Measurements from ENCODE around the gene NCKAP1. TPM values are rescaled to one million over a fixed set of nuclear protein-coding genes. Genes with fewer than 3 reads are reported as not detected.

NCKAP1 gene
- total and polyA plus RNA-seq, 4 donors = 16.1 to 64.2 (median 24.4) TPM

DNA sequence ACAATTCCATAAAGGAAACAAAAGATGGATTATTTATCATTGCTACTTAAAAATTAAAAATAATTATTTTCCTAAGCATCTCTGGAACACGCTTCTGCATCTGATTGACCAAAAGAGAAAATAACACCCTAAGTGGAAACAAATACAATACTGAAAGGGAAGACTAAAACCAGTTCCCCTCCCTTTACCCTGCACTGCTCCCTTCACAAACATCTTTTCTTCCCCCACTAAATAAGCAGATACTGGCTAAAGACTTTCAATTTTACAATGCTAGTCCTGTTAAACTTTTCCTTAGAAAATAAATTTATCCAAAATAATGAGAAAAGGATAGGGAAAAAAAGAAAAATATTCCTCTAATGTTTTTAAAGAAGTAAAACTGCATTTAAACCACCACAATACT is 4.3 kb downstream of the NCKAP1 start:
- 79% methylated on average over 1 of the region's 1 CpG for WGBS
- no peak for TF ChIP-seq FOXA2 (IDR thresholded peaks at IDR 0.05)
- no peak for TF ChIP-seq TAF1 (conservative IDR thresholded peaks at IDR 0.05)
- TF ChIP-seq, protein P1, sequence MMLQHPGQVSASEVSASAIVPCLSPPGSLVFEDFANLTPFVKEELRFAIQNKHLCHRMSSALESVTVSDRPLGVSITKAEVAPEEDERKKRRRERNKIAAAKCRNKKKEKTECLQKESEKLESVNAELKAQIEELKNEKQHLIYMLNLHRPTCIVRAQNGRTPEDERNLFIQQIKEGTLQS (IDR thresholded peaks at IDR 0.05) = no peak
- TF ChIP-seq SP1 (IDR thresholded peaks at IDR 0.05) = no peak
- no peak for TF ChIP-seq ZBTB33 (IDR thresholded peaks at IDR 0.05)
- TF ChIP-seq GABPA (IDR thresholded peaks at IDR 0.05 in 1 of 2, conservative IDR thresholded peaks at IDR 0.05 in 1 of 2) = no peak
- Histone ChIP-seq H3K4me1 (ENCODE audit: control insufficient read depth in 4 of 4, insufficient read depth in 4 of 4, low read length in 3 of 4) (peaks cover under 1 to 33% (median 26%) of the 10 kb centered on the region in 4 donors), H3K9ac (ENCODE audit: low read depth in 1 of 2, low read length in 2 of 2) (no peak overlapping the region), H3K27ac (ENCODE audit: low read depth in 1 of 2, low read length in 2 of 2) (no peak overlapping the region), H3K27me3 (ENCODE audit: control insufficient read depth in 4 of 4, insufficient read depth in 4 of 4, low read length in 3 of 4) (no peaks in the 10 kb centered on the region), H3K4me3 (ENCODE audit: low read depth in 1 of 3, low read length in 3 of 3) (no peak overlapping the region), H3K9me3 (ENCODE audit: control insufficient read depth in 4 of 4, low read length in 3 of 4) (no peaks in the 10 kb centered on the region), H3K36me3 (ENCODE audit: control insufficient read depth in 4 of 4, insufficient read depth in 3 of 4, low read depth in 1 of 4, low read length in 3 of 4) (no peaks in the 10 kb centered on the region)
- DNase-seq (ENCODE audit: low spot score) = no peak

DNA sequence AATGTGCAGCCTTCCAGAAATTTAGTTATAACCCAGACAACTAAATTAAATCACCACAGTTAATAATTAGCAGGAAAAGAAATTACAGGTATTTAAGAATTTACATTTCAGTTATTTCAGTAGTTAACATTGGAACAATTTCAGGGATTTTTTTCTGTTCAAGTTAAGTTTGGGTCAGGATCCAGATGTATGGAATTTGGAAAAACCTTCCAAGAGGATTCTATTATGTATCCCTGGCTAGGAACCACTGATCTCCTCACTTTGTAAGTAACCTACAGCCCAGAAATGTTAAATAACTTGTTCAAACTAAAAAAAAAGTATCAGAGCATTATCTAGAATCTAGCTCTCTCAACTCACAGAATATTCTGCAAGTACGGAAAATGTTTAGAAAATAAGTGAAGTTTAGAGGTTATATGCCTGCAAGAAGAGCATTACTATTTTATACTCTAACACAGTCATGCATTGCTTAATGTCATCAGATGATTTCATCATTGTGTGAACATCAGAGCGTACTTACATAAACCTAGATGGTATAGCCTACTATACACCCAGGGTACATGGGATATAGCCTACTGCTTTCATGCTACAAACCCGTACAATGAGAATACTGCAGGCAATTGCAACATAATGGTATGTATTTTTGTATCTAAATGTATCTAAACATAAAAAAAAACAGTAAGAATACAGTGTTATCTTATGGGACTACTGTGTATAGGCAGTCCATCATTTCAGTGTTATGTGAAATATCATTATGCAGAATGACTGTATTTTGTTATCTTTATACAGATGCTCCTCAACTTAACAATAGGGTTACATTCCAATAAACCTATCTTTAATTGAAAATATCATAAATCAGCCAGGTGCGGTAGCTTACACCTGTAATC is 6.1 kb downstream of the NCKAP1 start:
- Histone ChIP-seq H3K9me3 (ENCODE audit: control insufficient read depth in 4 of 4, low read length in 3 of 4) (peaks cover 0 to 1% (median 0%) of the 10 kb centered on the region in 4 donors), H3K9ac (ENCODE audit: low read depth in 1 of 2, low read length in 2 of 2) (no peak overlapping the region), H3K4me3 (ENCODE audit: low read depth in 1 of 3, low read length in 3 of 3) (no peak overlapping the region), H3K4me1 (ENCODE audit: control insufficient read depth in 4 of 4, insufficient read depth in 4 of 4, low read length in 3 of 4) (peaks cover 0 to 33% (median 21%) of the 10 kb centered on the region in 4 donors), H3K27ac (ENCODE audit: low read depth in 1 of 2, low read length in 2 of 2) (no peak overlapping the region), H3K27me3 (ENCODE audit: control insufficient read depth in 4 of 4, insufficient read depth in 4 of 4, low read length in 3 of 4) (no peaks in the 10 kb centered on the region), H3K36me3 (ENCODE audit: control insufficient read depth in 4 of 4, insufficient read depth in 3 of 4, low read depth in 1 of 4, low read length in 3 of 4) (no peaks in the 10 kb centered on the region)
- WGBS = 90% methylated on average over 4 of the region's 4 CpGs
- TF ChIP-seq, protein P2, sequence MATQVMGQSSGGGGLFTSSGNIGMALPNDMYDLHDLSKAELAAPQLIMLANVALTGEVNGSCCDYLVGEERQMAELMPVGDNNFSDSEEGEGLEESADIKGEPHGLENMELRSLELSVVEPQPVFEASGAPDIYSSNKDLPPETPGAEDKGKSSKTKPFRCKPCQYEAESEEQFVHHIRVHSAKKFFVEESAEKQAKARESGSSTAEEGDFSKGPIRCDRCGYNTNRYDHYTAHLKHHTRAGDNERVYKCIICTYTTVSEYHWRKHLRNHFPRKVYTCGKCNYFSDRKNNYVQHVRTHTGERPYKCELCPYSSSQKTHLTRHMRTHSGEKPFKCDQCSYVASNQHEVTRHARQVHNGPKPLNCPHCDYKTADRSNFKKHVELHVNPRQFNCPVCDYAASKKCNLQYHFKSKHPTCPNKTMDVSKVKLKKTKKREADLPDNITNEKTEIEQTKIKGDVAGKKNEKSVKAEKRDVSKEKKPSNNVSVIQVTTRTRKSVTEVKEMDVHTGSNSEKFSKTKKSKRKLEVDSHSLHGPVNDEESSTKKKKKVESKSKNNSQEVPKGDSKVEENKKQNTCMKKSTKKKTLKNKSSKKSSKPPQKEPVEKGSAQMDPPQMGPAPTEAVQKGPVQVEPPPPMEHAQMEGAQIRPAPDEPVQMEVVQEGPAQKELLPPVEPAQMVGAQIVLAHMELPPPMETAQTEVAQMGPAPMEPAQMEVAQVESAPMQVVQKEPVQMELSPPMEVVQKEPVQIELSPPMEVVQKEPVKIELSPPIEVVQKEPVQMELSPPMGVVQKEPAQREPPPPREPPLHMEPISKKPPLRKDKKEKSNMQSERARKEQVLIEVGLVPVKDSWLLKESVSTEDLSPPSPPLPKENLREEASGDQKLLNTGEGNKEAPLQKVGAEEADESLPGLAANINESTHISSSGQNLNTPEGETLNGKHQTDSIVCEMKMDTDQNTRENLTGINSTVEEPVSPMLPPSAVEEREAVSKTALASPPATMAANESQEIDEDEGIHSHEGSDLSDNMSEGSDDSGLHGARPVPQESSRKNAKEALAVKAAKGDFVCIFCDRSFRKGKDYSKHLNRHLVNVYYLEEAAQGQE (IDR thresholded peaks at IDR 0.05) = no peak
- TF ChIP-seq JUND (IDR thresholded peaks at IDR 0.05) (no peak), FOXA2 (IDR thresholded peaks at IDR 0.05) (no peak), TAF1 (conservative IDR thresholded peaks at IDR 0.05) (no peak)
- no peak for DNase-seq (ENCODE audit: low spot score)

- WGBS = 95% methylated on average over 2 of the region's 2 CpGs
- Histone ChIP-seq H3K27ac (ENCODE audit: low read depth in 1 of 2, low read length in 2 of 2) (no peak overlapping the region), H3K9ac (ENCODE audit: low read depth in 1 of 2, low read length in 2 of 2) (no peak overlapping the region), H3K4me1 (ENCODE audit: control insufficient read depth in 4 of 4, insufficient read depth in 4 of 4, low read length in 3 of 4) (peaks cover 5 to 20% (median 17%) of the 10 kb centered on the region in 4 donors), H3K36me3 (ENCODE audit: control insufficient read depth in 4 of 4, insufficient read depth in 3 of 4, low read depth in 1 of 4, low read length in 3 of 4) (no peaks in the 10 kb centered on the region), H3K27me3 (ENCODE audit: control insufficient read depth in 4 of 4, insufficient read depth in 4 of 4, low read length in 3 of 4) (no peaks in the 10 kb centered on the region), H3K9me3 (ENCODE audit: control insufficient read depth in 4 of 4, low read length in 3 of 4) (peaks cover 0 to 1% (median 0%) of the 10 kb centered on the region in 4 donors), H3K4me3 (ENCODE audit: low read depth in 1 of 3, low read length in 3 of 3) (no peak overlapping the region)
- no peak for DNase-seq (ENCODE audit: low spot score)
- TF ChIP-seq TAF1 (conservative IDR thresholded peaks at IDR 0.05) (no peak), SP1 (IDR thresholded peaks at IDR 0.05) (no peak), JUND (IDR thresholded peaks at IDR 0.05) (no peak), FOXA1 (IDR thresholded peaks at IDR 0.05) (no peak), GABPA (IDR thresholded peaks at IDR 0.05 in 1 of 2, conservative IDR thresholded peaks at IDR 0.05 in 1 of 2) (no peak), EGR1 (IDR thresholded peaks at IDR 0.05; ENCODE audit: low read depth in 2 of 2) (no peak), ZBTB33 (IDR thresholded peaks at IDR 0.05) (no peak), RAD21 (IDR thresholded peaks at IDR 0.05) (no peak), FOXA2 (IDR thresholded peaks at IDR 0.05) (no peak), YY1 (IDR thresholded peaks at IDR 0.05) (no peak)
- TF ChIP-seq, protein P1 (IDR thresholded peaks at IDR 0.05) = no peak
- TF ChIP-seq, protein P2 (IDR thresholded peaks at IDR 0.05) = no peak
These were observed 9.0 kb downstream of the NCKAP1 start for GRCh38 chr2:183029219-183029618.

All from liver (tissue), 9 donors.